NOMO-1 (cell line): ENCODE data around the gene FXN.
A peak's percentile ranks its signal among the peaks of the same experiment; 100 is the strongest.
"Not testable (repeated sequence)": the region's sequence is repeated elsewhere in the genome, so short reads cannot be mapped to it uniquely, and the experiment has no call there.

ENCODE experiments used
- DNase-seq, 2 experiments: peaks; one replicate each; lab custom pipeline; 2025; ENCODE audit not compliant: unreplicated experiment in 2 of 2; lab: John Stamatoyannopoulos, UW

FXN gene

GRCh38 chr9:69094361-69095135, 59.0 kb downstream of the FXN start:
- DNase-seq: not testable (repeated sequence)

DNA sequence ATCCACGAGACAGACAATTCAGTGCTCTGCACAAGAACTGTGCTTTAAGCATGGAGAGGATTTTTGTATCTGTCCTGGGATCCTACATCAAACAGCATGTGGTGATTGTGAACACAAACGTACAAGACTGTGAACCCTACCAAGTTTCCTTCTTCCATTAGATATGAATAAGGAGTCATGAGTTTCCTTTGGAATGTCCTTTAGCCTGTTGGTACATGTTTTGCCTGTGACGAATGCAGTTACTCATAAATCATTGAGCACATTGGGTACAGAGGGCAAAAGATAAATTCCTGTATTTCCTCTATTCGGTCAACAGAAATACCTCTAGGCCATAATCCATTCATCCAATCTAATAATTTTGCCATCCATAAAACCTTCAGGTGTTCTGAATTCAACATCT, 61.5 kb downstream of the FXN start:
- DNase-seq: no peak

DNA sequence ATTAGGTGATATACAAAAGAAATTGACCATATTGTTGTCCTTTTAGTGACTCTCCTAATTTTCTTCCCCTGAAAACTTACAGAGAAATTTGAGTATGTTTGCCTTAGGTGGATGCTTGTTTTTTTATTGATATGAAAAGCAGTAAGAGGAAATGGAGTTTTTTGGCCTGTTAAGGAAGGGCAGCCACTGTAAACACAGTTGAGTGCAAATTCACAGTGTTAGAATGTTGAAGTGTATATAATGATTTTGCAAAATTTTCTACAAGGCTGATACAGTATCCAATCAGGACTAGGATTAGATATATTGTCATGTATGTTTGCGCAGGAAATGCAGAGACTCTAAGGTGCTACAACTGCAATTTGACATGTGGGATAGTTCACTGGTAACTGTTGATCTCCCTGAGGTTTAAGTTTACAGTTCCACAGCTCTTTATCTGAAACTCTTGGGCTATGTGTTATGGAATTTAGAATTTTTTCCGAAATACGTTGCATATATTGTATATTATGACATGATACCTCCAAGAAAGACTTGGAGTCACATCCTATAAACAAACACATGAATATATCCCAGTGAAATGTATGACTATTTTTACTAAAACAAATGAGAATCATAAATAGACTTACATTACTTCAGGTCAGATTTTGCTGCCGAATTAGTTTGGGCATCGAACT, 62.5 kb downstream of the FXN start:
- DNase-seq: no peak

GRCh38 chr9:69103348-69103996, 67.9 kb downstream of the FXN start:
- DNase-seq: not testable (repeated sequence)

GRCh38 chr9:69104830-69105527, 69.4 kb downstream of the FXN start:
- DNase-seq: no peak

DNA sequence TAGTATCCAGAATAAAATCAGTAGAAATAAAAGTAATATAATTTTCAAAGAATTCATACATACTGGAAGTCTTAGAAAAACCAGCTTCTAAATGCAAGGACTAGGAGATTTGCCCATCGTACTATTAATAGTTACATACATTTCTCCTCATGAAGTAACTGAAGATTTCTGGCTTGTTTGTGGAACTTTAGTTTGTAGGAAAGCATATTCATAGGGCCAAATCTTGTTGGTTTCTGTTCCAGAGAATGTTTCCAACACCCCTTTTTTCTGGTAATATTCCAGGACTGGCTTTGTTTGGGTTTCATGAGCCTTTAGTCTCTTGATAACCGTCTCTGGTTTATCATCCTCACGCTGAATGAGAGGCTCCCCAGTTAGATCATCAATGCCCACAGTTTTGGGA, 72.2 kb downstream of the FXN start:
- DNase-seq: no peak

- DNase-seq: not testable (repeated sequence)
Measured at GRCh38 chr9:69108706-69109105, 73.2 kb downstream of the FXN start.

- no peak for DNase-seq
Measured at GRCh38 chr9:69109152-69109551, 73.6 kb downstream of the FXN start.

GRCh38 chr9:69112646-69113045, 77.1 kb downstream of the FXN start:
- DNase-seq: not testable (repeated sequence)

- no peak for DNase-seq
Measured at GRCh38 chr9:69115621-69116020, 80.1 kb downstream of the FXN start.

GRCh38 chr9:69118656-69119055, 83.1 kb downstream of the FXN start:
- DNase-seq: no peak

DNA sequence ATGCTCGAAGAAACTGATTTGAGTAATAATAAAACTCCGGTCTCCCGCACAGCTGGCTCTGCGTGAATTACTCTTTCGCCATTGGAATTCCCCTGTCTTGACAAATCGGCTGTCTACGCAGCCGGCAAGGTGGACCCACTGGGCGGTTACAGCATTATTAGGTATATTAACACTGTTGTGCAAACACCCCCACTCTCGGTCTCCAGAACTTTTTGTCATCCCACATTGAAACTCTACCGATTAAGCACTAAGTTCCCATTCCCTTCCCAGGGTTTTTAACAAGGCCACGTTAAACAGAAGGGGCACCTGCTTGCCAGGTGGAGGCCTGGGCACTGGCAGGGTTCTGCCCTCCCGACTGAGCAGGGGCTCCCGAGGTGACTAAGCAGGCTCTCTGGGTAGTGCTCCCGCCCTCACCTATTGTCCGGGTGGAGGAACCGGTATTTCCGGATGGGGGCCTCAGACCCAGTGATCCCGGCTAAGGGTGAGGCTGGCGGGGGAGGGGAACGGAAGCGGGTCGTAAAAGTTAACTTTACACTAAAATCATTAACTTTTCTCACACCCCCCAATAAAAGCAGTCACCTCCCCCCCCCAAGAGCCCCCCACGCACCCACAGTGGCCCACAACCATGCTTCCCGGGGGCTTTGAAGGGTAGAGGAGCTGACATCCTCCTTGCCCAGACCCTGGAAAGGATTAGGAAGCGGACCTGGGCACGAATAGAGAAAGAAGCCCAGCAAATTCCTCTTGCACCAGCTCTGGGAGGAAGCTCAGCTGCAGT, 85.0 kb downstream of the FXN start:
- no peak for DNase-seq

GRCh38 chr9:69121155-69122081, 85.9 kb downstream of the FXN start:
- DNase-seq: peak; percentile 11 to 12

- peak; percentile 17 to 29 for DNase-seq
Measured at GRCh38 chr9:69122082-69122548, 86.6 kb downstream of the FXN start.

GRCh38 chr9:69122549-69123141, 87.1 kb downstream of the FXN start:
- no peak for DNase-seq

DNA sequence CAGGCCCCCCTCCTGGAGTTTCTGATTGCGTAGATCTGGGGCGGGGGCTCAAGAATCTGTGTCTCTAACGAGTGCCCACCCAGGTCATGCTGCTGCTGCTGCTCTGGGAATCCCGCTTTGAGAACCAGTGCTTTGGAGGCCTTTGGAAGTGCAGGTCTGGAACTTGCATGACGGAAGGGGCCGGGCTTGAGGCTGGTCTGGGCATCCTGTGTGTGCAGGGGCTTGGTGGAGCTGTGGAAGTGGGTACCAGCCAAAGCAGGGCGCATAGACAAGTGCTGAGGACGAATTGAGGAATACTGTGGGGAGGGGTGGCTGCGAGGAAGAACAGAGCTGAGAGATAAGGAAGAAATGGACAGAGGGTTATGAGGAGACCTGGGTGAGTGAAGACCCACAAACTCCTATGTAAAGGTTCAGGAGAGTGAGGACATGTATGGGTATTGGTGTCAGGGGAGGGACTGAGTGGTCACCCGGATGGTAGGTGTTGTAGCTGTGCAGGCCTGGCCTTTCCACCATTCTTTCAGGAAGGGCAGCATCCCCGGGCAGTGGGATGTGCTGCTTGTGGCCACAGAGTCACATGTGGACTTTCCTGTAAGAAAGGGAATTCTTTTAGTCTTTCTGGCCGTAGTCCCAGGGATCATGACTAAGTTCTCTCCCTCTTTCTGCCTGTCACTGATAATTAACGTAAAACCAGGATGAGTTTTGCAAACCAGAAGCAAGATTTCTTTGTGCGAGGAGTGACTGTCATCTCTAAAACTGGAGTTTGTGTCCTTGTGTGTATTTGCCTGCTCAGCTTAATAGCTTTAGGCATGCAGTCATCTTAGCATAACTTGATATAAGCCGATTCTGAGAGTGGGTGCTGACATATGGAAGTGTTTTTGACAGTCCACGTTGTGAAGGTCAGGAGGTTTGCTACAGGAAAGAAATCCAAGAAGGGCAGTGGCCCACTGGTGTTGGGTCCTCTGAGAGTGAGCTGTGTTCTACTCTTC, 95.2 kb downstream of the FXN start:
- no peak for DNase-seq

DNA sequence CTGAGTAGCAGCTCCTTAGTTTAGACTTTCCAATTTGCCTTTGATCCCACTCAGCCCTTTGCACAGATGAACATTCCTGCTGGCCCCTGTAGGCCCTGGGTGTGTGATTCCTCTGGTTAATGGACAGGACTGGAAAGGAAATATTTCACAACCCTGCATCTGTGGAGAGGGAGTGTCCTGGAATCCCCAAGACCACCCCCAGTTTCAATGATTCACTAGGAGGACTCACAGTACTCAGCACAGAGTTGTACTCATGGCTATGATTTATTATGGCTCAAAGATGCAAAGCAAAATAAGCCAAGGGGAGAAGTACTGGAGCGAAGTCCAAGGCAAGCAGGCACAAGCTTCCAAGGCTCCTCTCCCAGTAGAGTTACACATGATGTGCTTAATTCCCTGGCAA, 96.1 kb downstream of the FXN start:
- no peak for DNase-seq

DNA sequence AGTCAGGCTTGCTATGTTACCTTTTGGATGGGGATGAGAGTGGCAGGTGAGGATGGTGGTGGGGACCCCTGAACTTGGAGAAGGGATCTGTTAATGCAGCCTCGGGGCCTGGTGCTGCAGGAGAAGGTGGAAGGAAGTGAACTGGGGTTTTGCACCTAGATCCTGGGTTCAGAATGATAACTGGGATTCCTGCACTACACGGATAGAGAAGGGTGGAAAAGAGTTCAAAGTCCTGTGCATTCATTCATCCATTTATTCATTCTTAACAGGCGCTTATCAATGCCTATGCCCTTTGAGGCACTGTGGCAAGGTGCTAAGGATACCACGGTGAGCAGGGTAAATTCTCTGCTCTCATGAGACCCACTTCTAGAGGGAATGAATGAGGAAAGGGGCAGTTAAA, 96.8 kb downstream of the FXN start:
- no peak for DNase-seq
